ENCODE measurements around the gene UBE2H.
"Not testable (repeated sequence)": the region's sequence is repeated elsewhere in the genome, so short reads cannot be mapped to it uniquely, and the experiment has no call there.

UBE2H gene

GRCh38 chr7:129843978-129844840, 108.6 kb downstream of the UBE2H start:
- DNase-seq (ENCODE audit: low read depth in 3 of 3) = no peak

- DNase-seq (ENCODE audit: low read depth in 3 of 3) = no peak
These were observed 109.3 kb downstream of the UBE2H start for GRCh38 chr7:129843365-129843898.

GRCh38 chr7:129841465-129841864, 111.3 kb downstream of the UBE2H start:
- DNase-seq (ENCODE audit: low read depth in 3 of 3) = no peak

GRCh38 chr7:129840757-129841156, 112.0 kb downstream of the UBE2H start:
- no peak for DNase-seq (ENCODE audit: low read depth in 3 of 3)

GRCh38 chr7:129836983-129837382, 115.8 kb downstream of the UBE2H start:
- DNase-seq (ENCODE audit: low read depth in 3 of 3) = no peak

- DNase-seq (ENCODE audit: low read depth in 3 of 3) = no peak
These were observed 117.2 kb downstream of the UBE2H start for GRCh38 chr7:129835569-129835968.

GRCh38 chr7:129833353-129833752, 119.4 kb downstream of the UBE2H start:
- not testable (repeated sequence) for DNase-seq (ENCODE audit: low read depth in 3 of 3)

GRCh38 chr7:129832701-129833227, 120.0 kb downstream of the UBE2H start:
- no peak for DNase-seq (ENCODE audit: low read depth in 3 of 3)

- DNase-seq (ENCODE audit: low read depth in 3 of 3) = no peak
These were observed 120.5 kb downstream of the UBE2H start for GRCh38 chr7:129832282-129832681.

- no peak for DNase-seq (ENCODE audit: low read depth in 3 of 3)
These were observed 121.2 kb downstream of the UBE2H start for GRCh38 chr7:129831424-129832058.

- DNase-seq (ENCODE audit: low read depth in 3 of 3) = no peak
These were observed 121.8 kb downstream of the UBE2H start for GRCh38 chr7:129830949-129831348.

GRCh38 chr7:129829737-129830631, 122.8 kb downstream of the UBE2H start:
- DNase-seq (ENCODE audit: low read depth in 3 of 3) = peak in 2 of 3 experiments; percentile 22 to 26

GRCh38 chr7:129828989-129829736, 123.6 kb downstream of the UBE2H start:
- DNase-seq (ENCODE audit: low read depth in 3 of 3) = no peak

GRCh38 chr7:129828078-129828762, 124.5 kb downstream of the UBE2H start:
- no peak for DNase-seq (ENCODE audit: low read depth in 3 of 3)

- DNase-seq (ENCODE audit: low read depth in 3 of 3) = no peak
These were observed 125.2 kb downstream of the UBE2H start for GRCh38 chr7:129827467-129827990.

GRCh38 chr7:129826895-129827294, 125.9 kb downstream of the UBE2H start:
- DNase-seq (ENCODE audit: low read depth in 3 of 3) = not testable (repeated sequence)

- peak; percentile 76 to 97 (median 81) for DNase-seq (ENCODE audit: low read depth in 3 of 3)
These were observed 127.4 kb downstream of the UBE2H start for GRCh38 chr7:129825209-129825970.

GRCh38 chr7:129824291-129825208, 128.2 kb downstream of the UBE2H start:
- DNase-seq (ENCODE audit: low read depth in 3 of 3) = no peak
